KMS-11 (cell line): Measurements from ENCODE around the gene MRPL23.

Experiments
- H2AFZ ChIP-seq: fragments of 200-600 bp; sonication (generic); 2 replicates; pipeline ENCODE4 v1.6.1; 2016; ENCODE audit warnings: antibody characterized with exemption, mixed run types, low read depth
- H3K27ac ChIP-seq: fragments of 200-600 bp; sonication (generic); 2 replicates; pipeline ENCODE4 v1.6.1; 2016; ENCODE audit warnings: mild to moderate bottlenecking, mixed run types
- H3K27me3 ChIP-seq: fragments of 200-600 bp; sonication (generic); 2 replicates; pipeline ENCODE4 v1.6.1; 2017; ENCODE audit warnings: mild to moderate bottlenecking, low read depth, mixed run types, moderate library complexity; ENCODE audit not compliant: insufficient read depth
- H3K36me3 ChIP-seq: fragments of 200-600 bp; sonication (generic); 2 replicates; pipeline ENCODE4 v1.6.1; 2017; ENCODE audit warnings: mild to moderate bottlenecking, mixed run types; ENCODE audit not compliant: insufficient read depth
- H3K4me1 ChIP-seq: fragments of 200-600 bp; sonication (generic); 2 replicates; pipeline ENCODE4 v1.6.1; 2016; ENCODE audit warnings: mild to moderate bottlenecking, low read depth, mixed run types; ENCODE audit not compliant: poor library complexity, severe bottlenecking
- H3K4me2 ChIP-seq: fragments of 200-600 bp; sonication (generic); 2 replicates; pipeline ENCODE4 v1.7.0; 2016; ENCODE audit warnings: mild to moderate bottlenecking, mixed run types
- H3K4me3 ChIP-seq: fragments of 200-600 bp; sonication (generic); IDR thresholded peaks from 2 replicates; pipeline ENCODE4 v1.6.1; 2017; ENCODE audit warnings: low read depth, low read length, mixed read lengths; ENCODE audit not compliant: insufficient read depth
- H3K79me2 ChIP-seq: fragments of 200-600 bp; sonication (generic); 2 replicates; pipeline ENCODE4 v1.6.1; 2016; ENCODE audit warnings: low read depth, mixed run types; ENCODE audit not compliant: insufficient read depth
- H3K9ac ChIP-seq: fragments of 200-600 bp; sonication (generic); 2 replicates; pipeline ENCODE4 v1.6.1; 2016; ENCODE audit warnings: mild to moderate bottlenecking, mixed run types
- H4K20me1 ChIP-seq: fragments of 200-600 bp; sonication (generic); 2 replicates; pipeline ENCODE4 v1.6.1; 2016; ENCODE audit warnings: mild to moderate bottlenecking, mixed run types; ENCODE audit not compliant: insufficient read depth
- TF ChIP-seq, protein P1 (sequence below): fragments of 200-600 bp; sonication (generic); conservative IDR thresholded peaks from 2 replicates; pipeline ENCODE4 v1.6.1; 2017; ENCODE audit warnings: low read depth, mild to moderate bottlenecking, antibody characterized with exemption, low read length, moderate library complexity, mixed read lengths

The MRPL23 gene

DNA sequence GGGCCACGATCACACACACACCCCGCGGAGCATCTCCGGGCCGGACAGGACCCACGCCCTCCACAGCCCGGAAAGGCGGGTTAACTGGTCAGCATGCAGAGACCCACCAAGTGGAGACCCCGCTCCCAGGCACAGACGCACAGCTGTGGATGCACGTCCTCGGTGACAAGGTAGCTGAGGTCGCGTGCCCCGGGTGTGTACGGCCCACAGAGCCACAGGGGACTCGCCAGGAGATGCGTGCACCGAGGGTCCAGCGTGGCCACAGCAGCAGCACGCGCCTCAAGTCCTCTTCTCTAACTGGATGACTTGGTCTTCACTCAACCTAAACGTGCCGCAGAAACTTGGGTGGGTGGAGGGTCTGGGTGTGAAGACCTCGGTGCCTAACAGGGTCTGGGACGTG, 45.0 kb downstream of the MRPL23 start:
- no peaks in the 10 kb centered on the region for H3K4me1 ChIP-seq
- H2AFZ ChIP-seq, result no peak overlapping the region
- no peak overlapping the region for H3K4me2 ChIP-seq
- no peak overlapping the region for H3K27ac ChIP-seq
- no peak overlapping the region for H3K9ac ChIP-seq
- H4K20me1 ChIP-seq, result no peaks in the 10 kb centered on the region
- H3K4me3 ChIP-seq, result no peak overlapping the region
- no peaks in the 10 kb centered on the region for H3K27me3 ChIP-seq
- H3K36me3 ChIP-seq, result no peaks in the 10 kb centered on the region
- TF ChIP-seq, protein P1, sequence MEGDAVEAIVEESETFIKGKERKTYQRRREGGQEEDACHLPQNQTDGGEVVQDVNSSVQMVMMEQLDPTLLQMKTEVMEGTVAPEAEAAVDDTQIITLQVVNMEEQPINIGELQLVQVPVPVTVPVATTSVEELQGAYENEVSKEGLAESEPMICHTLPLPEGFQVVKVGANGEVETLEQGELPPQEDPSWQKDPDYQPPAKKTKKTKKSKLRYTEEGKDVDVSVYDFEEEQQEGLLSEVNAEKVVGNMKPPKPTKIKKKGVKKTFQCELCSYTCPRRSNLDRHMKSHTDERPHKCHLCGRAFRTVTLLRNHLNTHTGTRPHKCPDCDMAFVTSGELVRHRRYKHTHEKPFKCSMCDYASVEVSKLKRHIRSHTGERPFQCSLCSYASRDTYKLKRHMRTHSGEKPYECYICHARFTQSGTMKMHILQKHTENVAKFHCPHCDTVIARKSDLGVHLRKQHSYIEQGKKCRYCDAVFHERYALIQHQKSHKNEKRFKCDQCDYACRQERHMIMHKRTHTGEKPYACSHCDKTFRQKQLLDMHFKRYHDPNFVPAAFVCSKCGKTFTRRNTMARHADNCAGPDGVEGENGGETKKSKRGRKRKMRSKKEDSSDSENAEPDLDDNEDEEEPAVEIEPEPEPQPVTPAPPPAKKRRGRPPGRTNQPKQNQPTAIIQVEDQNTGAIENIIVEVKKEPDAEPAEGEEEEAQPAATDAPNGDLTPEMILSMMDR, result no peak
- H3K79me2 ChIP-seq, result no peaks in the 10 kb centered on the region

DNA sequence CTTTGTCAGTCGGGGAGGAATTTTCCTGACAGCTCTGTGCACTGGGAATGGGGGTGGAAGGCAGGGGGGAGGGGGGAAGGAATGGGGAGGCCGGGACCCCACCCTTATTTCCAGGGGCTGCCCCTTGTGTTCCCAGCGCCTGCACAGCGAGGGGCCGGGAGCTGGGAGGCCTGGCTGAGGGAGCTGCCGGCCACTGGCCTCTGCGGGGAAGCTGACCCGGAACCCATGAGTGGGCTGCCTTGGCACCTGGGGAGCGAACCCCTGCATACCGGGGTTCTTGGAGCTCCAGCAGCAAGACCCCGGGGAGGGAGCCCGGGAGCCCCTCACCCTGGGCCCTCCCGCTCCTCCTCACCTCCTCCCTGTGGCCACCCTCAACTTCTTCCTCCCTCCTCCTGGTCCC, 47.0 kb downstream of the MRPL23 start:
- Histone ChIP-seq H3K27ac (no peak overlapping the region), H3K4me1 (no peaks in the 10 kb centered on the region), H3K4me2 (no peak overlapping the region), H3K9ac (no peak overlapping the region), H3K36me3 (no peaks in the 10 kb centered on the region), H2AFZ (no peak overlapping the region), H4K20me1 (no peaks in the 10 kb centered on the region), H3K27me3 (no peaks in the 10 kb centered on the region), H3K79me2 (no peaks in the 10 kb centered on the region), H3K4me3 (no peak overlapping the region)
- TF ChIP-seq, protein P1, result no peak

DNA sequence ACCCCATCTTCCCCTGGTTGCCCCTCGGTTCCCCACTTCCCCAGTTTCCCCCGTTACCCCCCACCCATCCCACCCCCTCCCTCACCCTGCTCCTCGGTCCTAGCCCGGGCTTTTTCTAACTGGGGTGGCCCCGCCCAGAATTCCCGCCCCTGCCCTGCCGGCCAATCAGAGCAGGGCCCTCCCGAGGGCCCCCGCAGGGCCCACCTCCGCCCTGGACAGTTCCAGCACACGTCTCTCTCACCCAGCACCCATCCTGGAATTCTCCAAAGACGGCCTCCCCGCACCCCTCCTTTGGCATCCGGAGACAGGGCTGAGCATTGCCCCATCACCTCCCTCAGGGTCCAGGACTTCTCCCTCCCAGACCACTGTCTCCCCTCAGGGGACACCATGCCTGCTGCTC, 50.6 kb downstream of the MRPL23 start, which contains the start of gene H19:
H19 (minus strand) TSS at position 88 of the 400 bp plus-strand sequence.
- Histone ChIP-seq H4K20me1 (no peaks in the 10 kb centered on the region), H3K4me1 (no peaks in the 10 kb centered on the region), H3K4me3 (no peak within 1 kb of the TSS), H3K36me3 (no peaks in the 10 kb centered on the region), H3K27ac (no peak within 1 kb of the TSS), H3K4me2 (no peak within 1 kb of the TSS), H2AFZ (no peak within 1 kb of the TSS), H3K9ac (no peak within 1 kb of the TSS), H3K27me3 (no peaks in the 10 kb centered on the region), H3K79me2 (no peaks in the 10 kb centered on the region)
- TF ChIP-seq, protein P1, result no peak

DNA sequence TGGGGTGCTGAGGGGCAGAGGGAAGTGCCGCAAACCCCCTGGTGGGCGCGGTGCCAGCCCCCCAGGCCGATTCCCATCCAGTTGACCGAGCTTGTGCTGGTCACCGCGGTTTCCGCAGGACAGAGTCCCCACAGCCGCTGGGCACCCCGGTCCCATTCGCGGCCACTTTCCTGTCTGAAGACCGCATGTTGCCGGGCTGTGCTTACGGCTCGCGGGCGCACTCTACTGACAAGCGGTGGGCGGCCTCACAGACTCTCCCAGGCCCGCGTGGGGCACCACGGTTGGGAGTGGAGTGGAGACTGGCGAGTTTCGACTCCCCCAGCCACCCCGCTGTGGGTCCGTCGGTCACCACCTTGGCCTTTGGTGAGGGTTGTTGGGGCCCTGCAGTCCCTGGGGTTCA, 51.2 kb downstream of the MRPL23 start:
- no peaks in the 10 kb centered on the region for H3K4me1 ChIP-seq
- H3K27ac ChIP-seq, result no peak overlapping the region
- H3K27me3 ChIP-seq, result no peaks in the 10 kb centered on the region
- H4K20me1 ChIP-seq, result no peaks in the 10 kb centered on the region
- TF ChIP-seq, protein P1, result no peak
- no peak overlapping the region for H2AFZ ChIP-seq
- no peaks in the 10 kb centered on the region for H3K36me3 ChIP-seq
- H3K79me2 ChIP-seq, result no peaks in the 10 kb centered on the region
- H3K4me2 ChIP-seq, result no peak overlapping the region
- no peak overlapping the region for H3K4me3 ChIP-seq
- H3K9ac ChIP-seq, result no peak overlapping the region
